Effector memory CD4-positive, alpha-beta T cell (primary cell): ENCODE results near the gene LOXL3.
A peak's percentile ranks its signal among the peaks of the same experiment; 100 is the strongest.

ENCODE experiments used
- DNase-seq, 3 donors: peaks; one replicate each; pipeline ENCODE4 v3.0.0-alpha.2; 2020
- H3K27ac ChIP-seq: 2 replicates; pipeline ENCODE4 v1.7.0; 2013; ENCODE audit warnings: mild to moderate bottlenecking, low read length, moderate library complexity; ENCODE audit not compliant: insufficient read depth, poor library complexity, severe bottlenecking
- H3K27me3 ChIP-seq: replicated peaks from 2 replicates; pipeline ENCODE4 v1.7.0; 2013; ENCODE audit warnings: mild to moderate bottlenecking, low read length; ENCODE audit not compliant: insufficient read depth, control insufficient read depth, poor library complexity, severe bottlenecking
- H3K36me3 ChIP-seq: 2 replicates; pipeline ENCODE4 v1.7.0; 2013; ENCODE audit warnings: mild to moderate bottlenecking, low read length, moderate library complexity; ENCODE audit not compliant: control insufficient read depth, insufficient read depth
- H3K4me1 ChIP-seq: 2 replicates; pipeline ENCODE4 v1.7.0; 2013; ENCODE audit warnings: low read length, mild to moderate bottlenecking; ENCODE audit not compliant: control insufficient read depth, insufficient read depth, poor library complexity, severe bottlenecking
- H3K4me3 ChIP-seq: 2 replicates; pipeline ENCODE4 v1.7.0; 2013; ENCODE audit warnings: low read length, low read depth, mild to moderate bottlenecking; ENCODE audit not compliant: insufficient read depth, poor library complexity, severe bottlenecking
- H3K9me3 ChIP-seq: 2 replicates; pipeline ENCODE4 v1.7.0; 2013; ENCODE audit warnings: mild to moderate bottlenecking, low read length, moderate library complexity; ENCODE audit not compliant: control insufficient read depth

The LOXL3 gene

DNA sequence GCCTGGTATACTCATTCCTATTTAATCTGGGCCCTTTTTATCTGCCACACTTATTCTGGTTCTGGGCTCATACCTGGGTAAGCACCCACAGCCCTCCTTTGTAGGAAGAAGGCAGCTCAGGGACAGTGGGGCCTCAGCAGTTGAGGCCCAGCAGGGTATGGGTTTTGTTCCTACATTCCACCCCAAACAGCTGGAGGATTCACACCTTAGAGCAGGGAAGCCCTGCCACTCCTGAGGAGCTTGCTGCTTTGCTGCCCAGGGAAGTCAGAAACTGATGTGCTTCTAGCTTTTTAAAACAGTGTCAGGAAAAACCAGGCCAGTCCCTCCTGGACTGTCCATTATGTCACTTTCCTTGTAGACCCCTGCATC lies 53.2 kb downstream of the LOXL3 start:
- H3K4me1 ChIP-seq: peaks cover 37% of the 10 kb centered on the region
- peaks cover 9% of the 10 kb centered on the region for H3K36me3 ChIP-seq
- H3K27me3 ChIP-seq: peaks cover 54% of the 10 kb centered on the region

DNA sequence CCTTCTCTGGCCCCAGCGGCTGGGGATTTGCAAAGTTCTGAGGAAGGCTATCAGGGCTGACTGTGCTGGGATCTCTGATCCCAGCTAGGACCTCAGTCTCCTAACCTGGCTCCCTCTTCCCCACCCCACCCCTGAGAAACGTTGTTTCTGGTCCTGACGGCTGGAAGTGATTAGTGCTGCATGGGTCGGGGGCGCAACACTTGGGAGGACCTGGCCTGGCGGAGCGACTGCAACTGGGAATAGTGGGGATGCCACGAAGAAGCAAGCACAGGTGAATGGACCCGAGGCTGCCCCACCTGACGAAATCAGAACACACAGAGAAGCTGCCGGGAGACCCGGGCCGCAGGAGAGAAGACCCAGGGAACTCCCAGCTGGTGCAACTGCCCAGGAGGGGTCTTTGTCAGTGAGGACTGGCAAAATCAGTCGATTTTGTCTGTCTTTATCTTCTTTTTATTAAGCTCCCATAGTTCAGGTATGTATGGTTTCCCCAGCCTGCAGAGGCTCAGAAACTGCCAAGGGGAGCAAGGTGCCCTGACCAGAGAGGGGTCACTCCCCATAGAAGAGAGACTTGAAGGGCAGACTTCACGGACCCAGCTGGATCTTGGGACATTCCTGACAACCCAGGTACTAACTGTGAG lies 53.7 kb downstream of the LOXL3 start:
- Histone ChIP-seq H3K27ac (no peak overlapping the region), H3K4me3 (no peak overlapping the region), H3K36me3 (peaks cover 4% of the 10 kb centered on the region), H3K4me1 (peaks cover 37% of the 10 kb centered on the region), H3K9me3 (no peaks in the 10 kb centered on the region), H3K27me3 (peaks cover 54% of the 10 kb centered on the region)
- DNase-seq: no peak

More for the DNA sequence above, 53.2 kb downstream of the LOXL3 start:
- H3K9me3 ChIP-seq: no peaks in the 10 kb centered on the region
- no peak overlapping the region for H3K4me3 ChIP-seq
- DNase-seq: no peak
- no peak overlapping the region for H3K27ac ChIP-seq

DNA sequence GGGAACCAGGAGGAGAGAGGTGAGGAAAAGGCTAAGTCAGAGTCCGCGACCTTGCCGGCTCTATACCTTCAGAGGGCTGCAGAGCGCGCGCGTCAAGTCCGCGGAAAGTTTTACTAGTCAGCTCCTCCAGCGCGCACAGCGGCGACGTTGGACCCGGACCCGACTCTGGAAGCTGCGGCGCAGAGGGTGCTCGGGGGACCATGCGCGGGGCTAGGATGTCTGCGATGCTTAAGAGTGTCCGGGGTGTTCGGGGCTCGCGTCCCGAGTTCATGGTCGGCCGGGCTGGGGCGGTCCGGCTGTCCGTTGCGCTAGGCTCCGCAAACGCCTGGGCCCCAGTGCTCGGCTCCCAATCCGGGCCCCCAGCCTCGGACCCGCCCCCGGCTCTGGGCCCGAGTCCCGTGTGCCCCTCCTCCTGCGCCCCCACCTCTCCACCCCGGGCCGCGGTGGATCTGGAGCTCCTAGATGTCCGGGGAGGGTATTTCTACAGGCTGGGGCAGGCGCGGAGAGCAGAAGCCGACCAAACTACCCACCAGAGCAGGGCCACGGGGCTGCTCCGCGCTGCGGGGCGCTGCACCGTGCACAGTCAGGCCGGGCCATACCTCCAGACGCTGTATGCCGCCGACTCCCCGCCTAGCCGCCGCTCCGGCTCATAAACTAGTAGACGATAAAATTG lies 54.3 kb downstream of the LOXL3 start, which contains the start of gene LBX2:
Gene LBX2 (minus strand): TSS at position 337 of the 673 bp plus-strand sequence. CDS start 66 bp downstream, at position 271.
- Histone ChIP-seq H3K27ac (no peak within 1 kb of the TSS), H3K27me3 (peaks cover 54% of the 10 kb centered on the region), H3K4me1 (peaks cover 37% of the 10 kb centered on the region), H3K36me3 (no peaks in the 10 kb centered on the region), H3K4me3 (peak within 1 kb of the TSS; percentile 66), H3K9me3 (no peaks in the 10 kb centered on the region)
- no peak for DNase-seq

DNA sequence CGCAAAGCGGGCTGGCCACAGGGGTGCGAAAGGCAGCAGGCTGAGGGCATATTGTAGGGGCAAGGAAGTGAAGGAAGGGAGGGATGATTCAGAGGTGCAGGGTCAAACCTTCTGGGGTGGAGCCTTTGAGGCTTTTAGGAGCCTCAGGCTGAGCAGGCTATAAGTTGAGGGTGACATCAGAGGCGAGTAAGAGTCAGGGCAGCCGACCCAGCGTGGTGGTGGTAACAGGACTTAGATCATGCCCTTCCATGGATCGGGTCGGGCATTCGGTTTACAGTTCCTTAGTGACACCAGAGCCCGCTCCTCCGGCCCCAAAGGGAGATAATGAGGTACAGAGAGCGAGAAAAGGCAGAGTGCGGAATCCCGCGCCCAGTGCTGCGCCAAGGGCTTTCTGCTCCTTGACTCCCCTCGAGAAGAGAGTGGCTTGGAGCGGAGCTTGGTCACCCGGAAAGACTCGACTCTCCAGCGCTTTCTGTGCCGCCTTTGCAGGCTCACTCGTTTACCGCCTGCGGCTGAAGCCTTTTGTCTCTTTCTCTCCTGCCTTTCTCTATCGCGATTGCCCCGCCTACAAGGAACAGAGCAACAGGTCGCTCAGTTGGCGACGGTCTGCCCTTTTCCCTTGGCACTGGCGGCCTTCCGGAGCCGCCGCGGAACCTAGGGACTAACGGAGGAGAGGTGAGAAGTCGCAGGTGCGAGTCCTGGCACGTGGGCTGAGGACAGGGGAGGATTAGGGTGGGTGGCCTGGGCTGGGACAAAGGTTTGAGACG lies 55.1 kb downstream of the LOXL3 start:
- Histone ChIP-seq H3K27me3 (peaks cover 49% of the 10 kb centered on the region), H3K4me1 (peaks cover 37% of the 10 kb centered on the region), H3K36me3 (peaks cover 1% of the 10 kb centered on the region), H3K9me3 (no peaks in the 10 kb centered on the region), H3K27ac (no peak overlapping the region), H3K4me3 (peak overlapping the region; percentile 66)
- no peak for DNase-seq

DNA sequence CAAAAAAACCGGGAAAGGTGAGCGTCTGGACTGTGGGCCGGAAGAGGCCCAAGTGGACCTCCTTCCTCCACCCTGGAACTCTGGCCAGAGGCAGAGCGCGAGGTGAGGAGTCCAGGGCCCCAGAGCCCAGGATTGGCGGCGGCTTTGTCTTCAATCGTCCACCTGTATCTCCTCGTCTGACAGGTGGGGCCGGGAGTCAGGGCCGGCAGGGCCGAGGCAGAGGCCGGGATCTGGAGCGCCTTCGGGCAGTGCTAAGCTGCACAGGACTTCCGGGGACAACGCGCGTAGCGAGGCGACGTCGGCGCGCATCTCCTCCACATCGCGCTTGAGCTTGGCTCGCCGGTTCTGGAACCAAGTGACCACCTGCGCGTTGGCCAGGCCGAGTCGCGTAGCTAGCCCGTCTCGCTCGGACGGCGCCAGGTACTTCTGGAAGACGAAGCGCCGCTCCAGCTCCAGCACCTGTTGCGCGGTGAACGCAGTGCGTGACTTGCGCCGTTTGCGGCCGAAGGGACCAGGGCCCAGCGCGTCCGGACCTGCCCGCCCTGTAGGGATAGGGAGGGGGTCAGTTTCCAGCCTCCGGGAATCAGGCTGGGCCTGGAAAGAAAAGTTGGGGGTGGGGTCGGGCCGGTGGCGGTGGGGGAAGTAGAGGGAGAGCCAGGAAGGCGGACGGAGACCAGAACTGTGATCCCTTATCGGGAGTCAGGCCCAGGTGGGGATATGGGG lies 55.8 kb downstream of the LOXL3 start:
- no peak overlapping the region for H3K27ac ChIP-seq
- H3K36me3 ChIP-seq: peaks cover 8% of the 10 kb centered on the region
- no peaks in the 10 kb centered on the region for H3K9me3 ChIP-seq
- DNase-seq: no peak
- peaks cover 42% of the 10 kb centered on the region for H3K27me3 ChIP-seq
- H3K4me1 ChIP-seq: peaks cover 29% of the 10 kb centered on the region
- peak overlapping the region; percentile 66 for H3K4me3 ChIP-seq

DNA sequence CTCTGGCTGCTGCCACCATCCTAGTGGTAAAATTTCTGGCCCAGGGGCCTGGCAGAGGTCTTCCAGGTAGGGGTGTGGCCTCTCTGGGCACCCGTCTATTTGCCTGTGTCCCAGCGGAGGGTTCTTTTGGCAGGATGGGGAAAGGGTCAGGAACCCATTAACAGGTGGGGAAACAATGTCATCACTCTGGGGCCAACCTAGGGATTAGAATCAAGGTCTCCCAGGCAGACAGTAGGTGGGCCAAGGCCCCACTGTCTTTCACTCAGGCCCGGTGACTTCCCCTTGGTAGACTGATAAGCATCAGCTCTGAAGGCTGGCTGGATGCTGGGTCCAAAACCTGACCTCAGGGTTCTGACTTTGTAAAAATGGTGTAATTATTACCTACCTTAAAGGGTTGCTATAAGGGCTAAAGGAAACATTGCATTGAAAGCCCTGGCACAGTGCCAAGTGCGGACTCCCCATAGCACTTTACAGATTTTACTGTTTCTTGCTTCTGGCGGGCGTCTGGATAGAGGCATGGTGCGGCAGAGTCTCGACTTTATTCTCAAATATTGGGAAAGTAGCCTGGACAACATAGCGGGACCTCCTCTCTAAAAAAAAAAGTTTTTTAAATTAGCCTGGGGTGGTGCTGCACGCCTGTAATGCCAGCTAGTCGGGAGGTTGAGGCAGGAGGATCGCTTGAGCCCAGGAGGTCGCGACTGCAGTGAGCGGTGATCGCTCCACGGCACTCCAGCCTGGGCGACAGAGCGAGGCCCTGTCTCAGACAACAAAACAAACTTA lies 56.6 kb downstream of the LOXL3 start:
- Histone ChIP-seq H3K36me3 (peaks cover 16% of the 10 kb centered on the region), H3K4me3 (no peak overlapping the region), H3K27me3 (peaks cover 34% of the 10 kb centered on the region), H3K9me3 (no peaks in the 10 kb centered on the region), H3K27ac (no peak overlapping the region), H3K4me1 (peaks cover 22% of the 10 kb centered on the region)
- DNase-seq: no peak

DNA sequence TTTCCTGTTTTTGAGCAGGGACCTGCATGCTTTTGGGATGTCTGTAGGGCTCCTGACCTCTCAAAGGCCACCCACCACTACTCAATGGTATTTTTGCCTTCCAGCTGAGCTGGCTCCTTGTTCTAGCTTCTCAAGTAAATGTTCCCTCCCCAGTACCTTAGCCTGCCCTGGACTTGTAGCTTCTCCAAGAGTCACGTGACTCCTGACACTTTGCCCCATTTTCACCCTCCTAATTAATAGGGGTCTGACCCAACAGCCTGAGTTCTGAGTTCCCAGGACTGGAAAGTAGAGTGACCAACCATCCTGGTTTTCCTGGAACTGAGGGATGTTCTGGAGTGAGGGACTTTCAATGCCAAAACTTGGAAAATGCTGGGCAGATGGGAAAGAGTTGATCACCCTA lies 58.3 kb downstream of the LOXL3 start:
- Histone ChIP-seq H3K36me3 (peaks cover 33% of the 10 kb centered on the region), H3K27ac (no peak overlapping the region), H3K4me1 (peaks cover 22% of the 10 kb centered on the region), H3K4me3 (no peak overlapping the region), H3K9me3 (no peaks in the 10 kb centered on the region), H3K27me3 (peaks cover 22% of the 10 kb centered on the region)
- DNase-seq: no peak

DNA sequence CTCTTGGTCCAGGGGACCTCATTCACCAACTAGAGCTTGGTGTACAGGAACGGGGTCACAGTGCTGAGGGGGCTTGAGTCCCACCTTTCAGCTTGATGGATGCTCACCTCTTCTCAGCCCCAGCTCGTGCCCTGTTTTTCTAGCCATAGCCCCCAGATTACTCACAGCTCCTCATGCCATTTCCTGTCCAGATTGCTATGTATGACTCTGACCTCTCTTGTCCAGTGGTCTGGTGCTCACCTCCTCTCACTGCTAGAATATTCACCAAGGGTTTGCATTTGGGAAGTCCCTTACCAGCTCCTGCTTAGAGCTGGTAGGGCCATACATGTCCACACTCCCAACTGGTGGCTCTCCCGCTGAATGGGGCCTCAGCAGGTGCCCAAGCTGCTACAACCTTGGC lies 60.2 kb downstream of the LOXL3 start:
- H3K36me3 ChIP-seq: peaks cover 40% of the 10 kb centered on the region
- no peak for DNase-seq
- H3K4me3 ChIP-seq: no peak overlapping the region
- H3K4me1 ChIP-seq: peaks cover 12% of the 10 kb centered on the region
- peaks cover 5% of the 10 kb centered on the region for H3K27me3 ChIP-seq
- no peak overlapping the region for H3K27ac ChIP-seq
- H3K9me3 ChIP-seq: no peaks in the 10 kb centered on the region
